NCI-H2171 (cell line): ENCODE results near the gene TCF15.

Experiments
- DNase-seq: peaks from one replicate; lab custom pipeline; 2025; lab: John Stamatoyannopoulos, UW

Gene TCF15, protein sequence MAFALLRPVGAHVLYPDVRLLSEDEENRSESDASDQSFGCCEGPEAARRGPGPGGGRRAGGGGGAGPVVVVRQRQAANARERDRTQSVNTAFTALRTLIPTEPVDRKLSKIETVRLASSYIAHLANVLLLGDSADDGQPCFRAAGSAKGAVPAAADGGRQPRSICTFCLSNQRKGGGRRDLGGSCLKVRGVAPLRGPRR

GRCh38 chr20:610130-611046 is at the start of gene TCF15:
Gene TCF15, minus strand, starts transcription at chr20:610309. Its CDS starts 72 bp downstream, at chr20:610237.
- DNase-seq, result peak; percentile 94

DNA sequence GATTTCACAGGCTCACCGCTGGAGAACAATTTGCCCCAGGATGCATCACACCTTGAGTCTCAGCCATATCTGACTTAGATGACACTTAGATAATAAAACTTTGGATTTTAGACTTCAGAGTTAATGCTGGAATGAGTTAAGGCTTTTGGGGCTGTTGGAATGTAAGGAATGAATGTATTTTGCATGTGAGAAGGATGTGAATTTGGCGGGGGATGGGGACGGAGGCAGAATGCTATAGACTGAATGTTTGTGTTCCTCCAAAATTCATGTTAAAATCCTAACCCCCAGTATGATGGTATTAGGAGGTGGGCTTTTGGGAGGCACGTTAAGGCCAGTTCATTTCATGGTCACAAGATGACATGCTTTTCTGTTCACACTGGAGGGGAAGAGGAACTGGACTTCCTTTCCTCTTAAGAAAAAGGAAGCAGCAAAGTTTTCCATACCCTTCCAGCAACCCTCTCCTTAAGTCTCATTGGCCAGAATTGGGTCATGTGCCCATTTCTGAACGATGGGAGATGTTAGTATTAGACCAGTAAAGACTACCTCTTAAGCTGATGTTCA is 48.7 kb upstream of the TCF15 start:
- DNase-seq, result no peak

DNA sequence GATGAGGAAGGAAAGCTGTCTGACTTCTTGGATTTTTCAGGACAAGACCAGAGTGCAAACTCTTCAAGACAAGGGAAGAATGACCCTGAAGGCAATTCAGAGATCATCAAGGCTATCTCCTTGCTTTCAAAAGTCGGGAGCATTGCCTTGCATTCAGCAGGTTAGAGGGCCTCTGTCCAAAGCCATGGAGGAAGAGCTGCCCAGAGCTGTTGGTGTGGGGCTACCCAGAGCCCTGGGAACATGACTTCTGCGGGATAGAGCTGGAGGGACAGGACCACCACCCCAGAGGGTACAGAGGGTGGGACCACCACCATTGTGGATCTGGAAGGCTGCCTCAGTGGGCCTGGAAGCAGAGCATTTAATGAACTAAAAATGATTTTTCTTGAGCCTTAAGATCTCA is 48.1 kb upstream of the TCF15 start:
- no peak for DNase-seq

DNA sequence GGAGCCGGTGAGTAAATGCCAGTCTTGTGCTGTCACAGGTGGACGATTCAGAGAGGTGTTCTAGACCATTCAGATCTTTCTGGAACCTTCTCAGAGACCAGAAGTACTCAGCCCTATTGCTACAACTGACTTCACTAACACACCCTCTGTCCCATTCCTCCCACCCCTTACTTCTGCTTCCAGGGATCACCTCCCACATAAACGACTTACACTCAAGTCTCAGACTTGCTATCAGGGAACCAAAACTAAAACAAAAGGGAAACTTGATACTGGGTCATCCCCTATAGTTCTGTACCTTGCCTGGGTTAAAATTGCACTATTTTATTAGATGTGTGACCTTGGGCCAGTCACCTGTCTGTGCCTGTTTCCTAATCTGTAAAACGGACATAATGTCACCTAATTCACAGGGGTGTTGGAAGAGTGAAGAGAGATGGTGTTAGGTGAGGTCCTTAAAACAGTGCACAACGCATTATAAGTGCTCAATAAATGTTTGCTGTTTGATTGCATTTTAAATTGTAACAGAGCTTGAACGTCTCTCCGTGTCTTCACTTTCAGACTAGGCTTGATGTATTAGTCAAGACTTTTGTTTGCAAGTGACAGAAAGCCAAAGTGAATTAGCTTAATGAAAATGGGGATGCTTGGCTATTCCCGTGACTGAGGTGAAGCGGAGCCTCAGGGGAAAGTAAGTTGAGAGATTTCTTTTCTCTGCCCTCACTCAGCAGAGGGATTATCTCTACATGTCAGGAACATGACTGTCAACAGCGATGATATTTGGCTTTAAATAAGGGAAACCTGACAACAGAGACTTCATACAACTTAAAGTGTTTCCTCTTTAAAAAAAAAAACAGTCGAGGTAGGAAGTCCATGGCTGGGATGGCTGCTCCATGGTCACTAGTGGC is 45.9 kb upstream of the TCF15 start:
- no peak for DNase-seq

DNA sequence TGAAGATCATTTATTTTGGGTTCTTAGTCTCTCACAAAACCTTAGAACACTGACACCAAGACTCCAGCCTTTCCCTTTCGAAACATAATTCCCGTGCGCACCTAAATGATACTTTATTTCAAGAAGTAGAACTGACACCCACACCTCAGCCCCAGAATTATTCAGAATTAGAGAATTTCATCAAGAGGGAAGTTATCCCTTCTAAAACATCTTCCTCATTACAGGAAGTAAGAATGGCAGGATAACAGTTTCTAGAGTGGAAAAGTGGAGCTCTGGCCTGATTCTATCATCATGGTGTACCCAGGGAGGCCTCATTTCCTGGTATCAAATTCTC is 44.3 kb upstream of the TCF15 start:
- DNase-seq, result no peak

DNA sequence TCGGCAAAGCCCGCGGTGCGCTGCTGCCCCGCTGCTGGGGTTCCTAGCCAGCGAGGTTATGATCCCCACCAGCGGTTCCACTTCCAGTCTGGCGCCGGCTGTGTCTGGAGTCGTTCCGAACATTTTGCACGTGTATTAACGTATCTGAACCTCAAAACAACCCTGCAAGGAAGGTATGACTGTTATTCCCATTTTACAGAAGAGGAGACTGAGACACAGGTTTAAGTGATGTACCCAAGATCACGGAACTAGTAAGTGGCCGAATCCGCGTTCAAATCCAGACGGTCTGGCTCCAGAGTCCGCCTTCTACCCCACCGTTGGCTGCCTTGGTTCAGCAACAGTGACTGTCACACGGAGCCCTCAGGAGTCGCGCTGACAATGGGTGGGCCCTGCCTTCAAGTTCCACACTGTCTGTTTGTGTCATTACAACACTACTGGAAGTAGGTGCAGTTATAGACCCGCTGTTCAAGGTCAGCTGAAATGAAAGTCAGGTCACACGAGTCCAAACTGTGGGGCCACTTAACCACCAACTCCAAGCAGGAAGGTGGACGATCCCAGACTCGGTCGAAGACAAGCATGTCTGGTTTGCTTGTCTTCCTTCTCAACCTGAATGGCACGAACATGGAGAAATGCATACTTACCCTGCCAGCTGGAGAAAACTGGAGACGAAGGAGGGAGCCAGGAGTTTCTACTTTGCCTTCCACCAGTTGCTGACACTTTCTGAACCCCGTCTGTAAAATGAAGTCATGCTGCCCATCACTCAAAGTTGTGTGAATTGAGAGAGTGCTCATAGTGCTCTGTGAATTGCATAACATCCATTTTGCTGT is 43.7 kb upstream of the TCF15 start:
- DNase-seq, result no peak

DNA sequence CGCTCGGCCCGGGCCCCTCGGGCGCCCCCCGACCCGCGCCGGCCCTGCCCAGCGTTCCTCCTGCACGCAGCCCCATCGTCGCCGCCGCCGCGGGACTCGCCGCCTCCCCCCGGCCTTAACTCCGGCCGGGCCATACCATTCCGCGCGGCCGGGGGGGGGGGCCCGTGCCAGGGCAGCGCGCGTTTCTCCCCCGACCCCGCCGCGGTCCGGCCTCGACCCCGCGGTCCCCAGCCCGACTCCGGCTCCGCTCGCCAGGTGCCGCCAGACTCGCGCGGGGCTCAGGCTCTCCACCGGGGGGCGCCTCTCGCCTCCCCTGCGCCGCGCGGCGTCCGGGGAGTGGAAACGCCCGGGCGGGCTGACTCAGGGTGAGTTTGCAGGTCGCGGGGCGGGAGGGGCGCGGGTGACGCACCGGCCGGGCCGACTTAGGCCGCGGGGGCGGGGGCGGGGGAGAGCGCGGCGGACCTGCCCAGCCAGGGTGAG is 43.0 kb upstream of the TCF15 start, which contains the start of gene SRXN1:
SRXN1 (minus strand) TSS at position 91 of the 480 bp plus-strand sequence; CDS start at position 76, 15 bp downstream.
- DNase-seq, result peak; percentile 87

DNA sequence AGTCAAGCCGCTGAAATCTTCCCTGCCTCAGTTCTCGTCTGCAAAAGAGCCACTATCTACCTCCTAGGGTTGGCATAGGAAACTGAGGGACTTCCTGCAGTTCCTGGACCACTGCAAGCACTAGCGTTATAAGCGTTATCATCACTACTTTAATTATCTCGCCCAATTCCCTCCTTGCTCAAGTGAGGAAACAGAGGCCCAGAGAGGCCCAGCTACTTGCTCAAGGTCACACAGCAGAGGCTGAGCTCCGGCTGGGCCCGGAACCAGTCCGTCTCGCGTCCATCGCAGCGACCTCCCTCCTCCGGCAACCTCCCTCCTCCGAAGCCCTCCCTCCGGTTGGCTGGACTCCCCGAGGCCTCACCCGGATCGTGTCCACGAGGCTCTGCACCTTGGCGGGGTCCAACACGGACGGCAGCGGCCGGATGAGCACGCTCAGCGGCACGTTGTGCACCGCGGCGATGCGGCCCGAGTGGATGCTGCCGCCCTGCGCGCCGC is 42.6 kb upstream of the TCF15 start:
- DNase-seq, result no peak

DNA sequence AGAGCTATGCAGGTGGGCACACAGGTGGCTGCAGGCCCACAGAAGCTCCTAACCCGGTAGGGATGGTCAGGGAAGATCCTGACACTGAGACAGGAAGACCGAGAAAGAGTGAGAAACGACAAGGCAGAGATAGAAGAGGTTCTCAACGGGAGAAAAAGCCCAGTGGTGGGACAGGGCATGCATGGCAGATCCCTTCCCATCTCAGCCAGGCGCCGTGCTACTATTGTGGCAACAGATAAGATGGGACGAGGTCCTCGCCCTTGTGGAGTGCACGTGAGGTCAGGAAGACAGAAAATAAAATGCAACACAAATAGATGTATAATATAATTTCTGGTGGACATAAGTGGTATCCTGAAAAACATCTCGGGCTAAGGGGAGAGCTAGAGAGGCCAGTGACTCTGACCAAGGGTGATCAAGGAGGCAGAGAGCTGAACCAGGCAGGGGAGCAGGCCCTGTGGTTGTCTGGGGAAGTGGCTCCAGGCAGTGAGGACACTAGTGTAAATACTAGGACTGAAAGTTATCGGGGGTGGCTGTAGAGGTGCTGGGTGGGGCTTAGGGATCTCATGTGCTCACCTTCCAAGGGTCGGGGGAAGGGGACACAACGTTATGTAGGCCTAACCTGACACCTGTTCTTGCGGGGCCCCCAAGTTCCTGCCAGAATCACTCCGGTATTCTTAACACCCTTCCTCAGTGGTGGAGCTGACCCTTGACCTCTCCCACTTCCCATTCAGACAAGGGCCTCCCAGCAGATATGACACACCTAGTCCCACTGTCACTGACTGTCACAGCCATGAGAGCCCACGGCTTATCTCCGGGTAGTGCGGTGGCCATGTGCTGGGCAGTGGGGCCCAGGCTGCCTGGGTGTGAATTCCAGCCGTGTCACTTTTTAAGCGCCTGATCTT is 41.9 kb upstream of the TCF15 start:
- DNase-seq, result no peak

GRCh38 chr20:650954-651353 is 40.8 kb upstream of the TCF15 start:
- DNase-seq, result no peak

GRCh38 chr20:650281-650680 is 40.2 kb upstream of the TCF15 start:
- DNase-seq, result no peak

DNA sequence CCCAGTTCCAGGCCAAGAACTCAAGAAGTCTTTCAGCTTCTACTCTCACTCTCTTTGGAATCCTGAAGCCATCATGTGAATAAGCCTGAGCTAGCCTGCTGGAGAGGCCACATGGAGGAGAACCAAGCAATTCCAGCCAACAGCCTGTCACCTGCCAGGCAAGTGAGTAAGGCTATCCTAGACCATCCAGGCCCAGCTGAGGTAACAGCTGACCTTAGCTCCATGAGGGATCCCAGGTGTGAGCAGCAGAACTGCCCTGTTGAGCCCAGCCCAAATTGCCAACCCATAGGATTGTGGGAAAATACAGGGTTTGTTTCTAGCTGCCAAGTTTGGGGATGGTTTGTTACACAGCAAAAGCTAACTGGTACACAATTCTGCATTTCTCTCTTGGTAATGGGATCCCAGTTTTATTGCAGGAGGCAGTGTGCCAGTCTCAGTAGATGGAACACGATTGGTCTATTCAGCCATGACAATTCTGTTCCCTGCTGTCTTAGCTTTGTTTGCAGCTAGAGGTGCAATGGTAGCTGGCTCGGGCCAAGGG is 37.4 kb upstream of the TCF15 start:
- no peak for DNase-seq

GRCh38 chr20:646868-647233 is 36.7 kb upstream of the TCF15 start:
- no peak for DNase-seq

- no peak for DNase-seq
Measured at GRCh38 chr20:646107-646867, 36.2 kb upstream of the TCF15 start.

- peak; percentile 62 for DNase-seq
Measured at GRCh38 chr20:645318-646106, 35.4 kb upstream of the TCF15 start.

DNA sequence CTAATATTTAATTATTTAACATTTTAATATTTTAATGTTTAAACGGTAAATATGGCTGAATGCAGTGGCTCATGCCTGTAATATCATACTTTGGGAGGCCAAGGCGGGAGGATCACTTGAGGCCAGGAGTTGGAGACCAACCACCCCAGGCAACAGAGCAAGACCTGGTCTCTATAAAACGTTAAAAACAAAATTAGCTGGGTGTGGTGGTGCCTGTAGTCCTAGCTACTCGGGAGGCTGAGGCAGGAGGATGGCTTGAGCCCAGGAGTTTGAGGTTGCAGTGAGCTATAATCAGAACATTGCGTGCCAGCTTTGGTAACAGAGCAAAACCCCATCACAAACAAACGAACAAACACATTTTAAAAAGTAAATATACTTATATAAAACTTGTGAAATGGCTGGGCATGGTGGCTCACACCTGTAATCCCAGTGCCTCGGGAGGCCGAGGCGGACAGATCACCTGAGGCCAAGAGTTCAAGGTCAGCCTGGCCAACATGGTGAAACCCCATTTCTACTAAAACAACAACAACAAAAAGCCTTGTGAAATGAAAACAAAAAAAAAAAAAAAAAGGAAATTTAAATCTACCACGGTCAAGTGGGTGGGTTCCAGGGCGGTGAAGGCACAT is 34.7 kb upstream of the TCF15 start:
- DNase-seq, result no peak

- no peak for DNase-seq
Measured at GRCh38 chr20:642398-643174, 32.5 kb upstream of the TCF15 start.
